ENCODE measurements around the gene MRLN.

GRCh38 chr10:59750155-59750945 lies 2.9 kb downstream of the MRLN start:
- TF ChIP-seq CTCF (IDR thresholded peaks at IDR 0.05) (no peak), EP300 (IDR thresholded peaks at IDR 0.05) (no peak), POLR2A (IDR thresholded peaks at IDR 0.05) (no peak)

All from gastroesophageal sphincter (tissue), 3 donors.